ENCODE results near the gene KANK2.
"Not testable (repeated sequence)": the region's sequence is repeated elsewhere in the genome, so short reads cannot be mapped to it uniquely, and the experiment has no call there.

The KANK2 gene

GRCh38 chr19:11195681-11196080 lies 1.7 kb downstream of the KANK2 start:
- no peak for DNase-seq

DNA sequence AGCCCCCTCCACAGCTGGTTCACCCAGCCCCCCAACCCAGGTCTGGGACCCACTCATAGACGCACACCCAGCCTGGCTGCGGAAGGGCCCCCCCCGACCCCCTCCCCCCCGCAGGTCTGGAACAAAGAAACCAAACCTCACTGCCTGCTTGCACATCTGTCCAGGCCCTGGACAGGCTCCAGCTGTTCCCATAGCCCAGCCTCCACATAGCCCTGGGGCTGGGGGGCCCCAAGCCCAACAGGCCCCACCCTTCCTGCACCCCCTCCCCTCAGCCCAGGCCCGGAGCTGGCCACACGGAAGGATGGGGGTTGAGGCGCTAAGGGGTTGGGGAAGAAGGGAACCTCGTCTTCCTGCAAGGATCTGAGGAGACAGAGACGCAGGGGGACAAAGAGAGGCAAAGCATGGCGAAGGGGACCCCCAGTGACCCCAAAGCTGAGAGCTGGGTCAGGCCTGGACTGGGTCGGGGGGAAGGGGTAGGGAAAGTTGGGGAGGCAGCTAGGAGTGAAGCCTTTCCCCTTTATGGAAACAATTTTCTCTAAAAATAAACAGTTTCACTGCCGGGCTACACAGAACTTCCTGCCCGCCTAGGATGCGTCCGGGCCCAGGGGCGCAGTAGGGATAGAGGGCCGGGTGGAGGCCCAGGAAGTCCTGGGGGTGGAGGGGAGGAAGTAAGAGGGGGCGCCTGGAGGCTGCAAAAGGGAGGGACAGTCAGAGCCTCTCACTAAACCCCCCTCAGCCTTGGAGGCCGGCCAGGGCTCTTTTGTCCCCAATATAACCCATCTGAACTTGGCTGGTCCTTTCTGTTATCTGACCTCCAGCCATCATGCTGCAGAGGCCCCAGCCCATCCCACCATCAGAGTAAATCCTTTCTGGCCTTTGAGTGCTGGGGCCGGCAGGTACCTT lies 2.4 kb downstream of the KANK2 start:
- DNase-seq, result no peak

DNA sequence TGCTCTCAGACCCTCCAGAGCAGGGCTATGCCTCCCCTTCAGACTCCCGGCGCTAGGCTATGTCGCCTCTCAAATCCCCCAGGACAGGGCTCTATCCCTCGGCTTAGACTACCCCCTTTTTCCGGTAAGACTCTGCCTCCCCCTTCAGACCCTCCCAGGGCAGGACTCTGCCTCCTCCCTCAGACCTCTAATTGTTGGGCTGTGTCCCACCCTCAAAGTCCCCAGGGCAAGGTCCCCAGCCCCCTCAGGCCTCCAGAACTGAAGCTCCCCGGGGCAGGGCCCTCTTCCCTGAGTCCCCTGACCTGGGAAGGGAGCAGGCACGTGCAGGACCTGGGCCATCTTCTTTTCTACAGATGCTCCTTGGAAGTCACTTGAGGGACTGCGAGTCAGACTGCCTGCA lies 3.2 kb downstream of the KANK2 start:
- DNase-seq, result no peak

GRCh38 chr19:11192957-11193939 lies 4.1 kb downstream of the KANK2 start:
- DNase-seq, result no peak

- DNase-seq, result no peak
Measured at GRCh38 chr19:11191934-11192333, 5.4 kb downstream of the KANK2 start.

DNA sequence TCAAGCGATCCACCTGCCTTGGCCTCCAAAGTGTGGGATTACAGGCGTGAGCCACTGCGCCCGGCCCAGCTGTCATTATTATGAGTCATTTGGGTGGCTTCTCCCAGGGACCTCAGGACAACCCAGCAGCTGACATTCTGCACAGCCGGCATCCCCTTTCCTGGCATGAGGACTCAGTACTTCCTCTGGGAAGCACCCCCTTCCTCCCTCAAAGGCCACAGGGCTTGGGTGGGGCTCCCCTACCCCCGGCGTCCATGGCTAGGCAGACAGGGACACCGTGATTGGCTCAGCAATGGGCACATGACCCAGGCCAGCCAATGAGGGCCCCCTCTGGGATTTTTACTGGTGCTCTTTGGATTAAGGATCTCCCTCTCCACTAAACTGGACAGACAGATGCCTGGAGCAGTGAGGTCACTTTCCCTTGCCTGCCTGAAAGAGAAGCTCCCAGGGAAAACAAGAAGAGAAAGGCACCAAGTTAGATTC lies 6.0 kb downstream of the KANK2 start:
- DNase-seq, result peak in 1 of 2 experiments; percentile 3

GRCh38 chr19:11190501-11190900 lies 6.8 kb downstream of the KANK2 start:
- no peak for DNase-seq

GRCh38 chr19:11187441-11187840 lies 9.9 kb downstream of the KANK2 start:
- DNase-seq, result no peak

GRCh38 chr19:11182994-11183393 lies 14.4 kb downstream of the KANK2 start:
- no peak for DNase-seq

- no peak for DNase-seq
Measured at GRCh38 chr19:11181488-11181887, 15.9 kb downstream of the KANK2 start.

- DNase-seq, result not testable (repeated sequence)
Measured at GRCh38 chr19:11180975-11181374, 16.4 kb downstream of the KANK2 start.

DNA sequence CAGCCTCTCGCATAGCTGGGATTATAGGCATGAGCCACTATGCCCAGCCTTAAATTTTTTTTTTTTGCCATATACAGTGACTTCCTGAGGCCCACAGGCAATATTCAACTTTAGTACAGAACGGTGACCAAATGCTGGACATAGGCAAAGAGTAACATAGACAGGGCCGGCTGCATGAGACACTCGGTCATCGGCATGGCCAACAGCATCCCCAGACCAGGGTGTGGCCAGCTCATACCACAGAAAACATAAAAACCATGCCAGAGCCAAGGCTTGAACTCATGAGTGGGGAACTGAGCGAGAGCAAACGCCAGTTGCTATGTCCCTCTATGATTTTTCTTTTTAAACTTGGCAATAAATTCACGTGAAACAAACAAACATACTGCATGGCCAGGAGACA lies 17.0 kb downstream of the KANK2 start:
- no peak for DNase-seq

GRCh38 chr19:11179716-11180297 lies 17.5 kb downstream of the KANK2 start:
- DNase-seq, result peak; percentile 19 to 23

DNA sequence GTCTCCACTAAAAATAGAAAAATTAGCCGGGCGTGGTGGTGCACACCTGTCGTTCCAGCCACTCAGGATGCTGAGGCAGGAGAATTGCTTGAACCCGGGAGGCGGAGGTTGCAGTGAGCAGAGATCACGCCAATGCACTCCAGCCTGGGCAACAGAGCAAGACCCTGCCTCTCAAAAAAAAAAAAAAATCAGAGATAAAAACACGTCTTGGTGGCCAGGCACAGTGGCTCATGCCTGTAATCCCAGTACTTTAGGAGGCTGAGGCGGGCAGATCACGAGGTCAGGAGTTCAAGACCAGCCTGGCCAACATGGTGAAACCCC lies 18.2 kb downstream of the KANK2 start:
- DNase-seq, result not testable (repeated sequence)

DNA sequence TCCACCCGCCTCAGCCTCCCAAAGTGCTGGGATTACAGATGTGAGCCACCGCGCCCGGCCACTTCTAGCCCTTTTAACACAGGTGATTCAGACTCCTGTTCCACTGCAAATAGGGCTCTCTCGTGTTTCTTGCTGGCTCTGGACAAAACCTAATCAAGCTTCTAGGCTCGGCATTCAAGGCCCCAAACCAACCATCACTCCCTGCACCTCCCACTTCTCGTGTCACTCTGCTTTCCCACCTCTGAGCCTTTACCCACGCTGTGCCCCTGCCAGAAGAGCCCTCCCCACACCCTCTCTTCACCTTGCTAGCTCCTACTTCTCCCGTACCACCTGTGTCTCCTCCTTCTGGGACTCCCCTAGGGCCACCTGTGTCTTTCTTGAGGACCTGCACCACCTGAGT lies 19.8 kb downstream of the KANK2 start:
- no peak for DNase-seq

GRCh38 chr19:11176466-11177193 lies 20.7 kb downstream of the KANK2 start:
- no peak for DNase-seq

- no peak for DNase-seq
Measured at GRCh38 chr19:11175920-11176319, 21.4 kb downstream of the KANK2 start.

DNA sequence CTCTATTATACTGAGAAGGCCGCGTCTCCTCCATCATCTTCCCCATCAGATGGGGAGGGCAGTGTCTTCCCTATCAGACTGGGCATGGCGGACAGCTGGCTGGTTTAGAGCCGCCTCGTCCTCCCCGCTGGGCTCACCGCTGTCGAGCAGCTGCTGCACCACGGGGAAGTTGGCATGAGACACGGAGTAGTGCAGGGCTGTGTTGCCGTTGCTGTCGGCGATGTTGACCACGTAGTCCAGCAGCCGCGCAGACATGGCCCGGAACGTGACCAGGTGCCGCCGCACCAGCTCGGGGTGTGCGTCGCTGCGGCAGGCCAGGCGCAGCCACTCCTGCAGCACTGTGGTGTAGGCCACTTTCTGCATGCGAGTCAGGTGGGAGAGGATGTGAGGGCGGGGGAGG lies 23.0 kb downstream of the KANK2 start:
- no peak for DNase-seq

- no peak for DNase-seq
Measured at GRCh38 chr19:11173516-11174155, 23.7 kb downstream of the KANK2 start.

- no peak for DNase-seq
Measured at GRCh38 chr19:11172576-11172975, 24.8 kb downstream of the KANK2 start.

GRCh38 chr19:11171144-11171543 lies 26.2 kb downstream of the KANK2 start:
- no peak for DNase-seq

Data from activated CD4-positive, alpha-beta T cell treated with anti-CD3 and anti-CD28 coated beads, Interleukin-2, amount 50 U/mL, for 48 hours (primary cell).